NCI-H524 (cell line): ENCODE data around the gene NOS2.
A peak's percentile ranks its signal among the peaks of the same experiment; 100 is the strongest.
"Not testable (repeated sequence)": the region's sequence is repeated elsewhere in the genome, so short reads cannot be mapped to it uniquely, and the experiment has no call there.

ENCODE experiments used
- DNase-seq, 2 experiments: peaks; one replicate each; lab custom pipeline; 2025; lab: John Stamatoyannopoulos, UW

NOS2 gene

GRCh38 chr17:27788919-27789318 is 11.4 kb downstream of the NOS2 start:
- DNase-seq = no peak

GRCh38 chr17:27783440-27784350 is 16.6 kb downstream of the NOS2 start:
- DNase-seq = no peak

- DNase-seq = peak in 1 of 2 experiments; percentile 43
Observed at GRCh38 chr17:27782791-27783206, 17.5 kb downstream of the NOS2 start.

DNA sequence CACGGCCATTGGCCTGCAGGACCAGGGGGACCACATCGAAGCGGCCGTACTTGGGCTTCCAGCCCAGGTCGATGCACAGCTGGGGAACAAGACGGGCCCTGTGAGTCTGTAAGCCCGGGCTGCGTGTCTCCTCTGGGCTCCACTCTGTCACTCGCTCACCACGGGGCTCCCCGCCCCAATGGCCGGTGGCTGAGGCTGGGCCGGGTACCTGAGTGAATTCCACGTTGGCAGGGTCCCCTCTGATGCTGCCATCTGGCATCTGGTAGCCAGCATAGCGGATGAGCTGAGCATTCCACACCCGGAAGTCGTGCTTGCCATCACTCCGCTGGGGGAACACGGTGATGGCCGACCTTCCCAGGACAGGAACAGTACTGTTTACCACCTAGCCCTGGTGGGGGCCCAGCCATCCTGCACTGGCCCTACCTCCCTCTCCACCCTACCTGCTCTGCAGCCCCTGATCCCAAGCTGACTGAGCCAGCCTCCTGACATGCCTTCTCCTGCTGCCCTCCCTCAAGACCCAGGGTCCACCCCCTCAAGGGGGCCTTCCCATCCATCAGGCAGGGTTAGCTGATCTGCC is 19.4 kb downstream of the NOS2 start:
- DNase-seq = no peak

DNA sequence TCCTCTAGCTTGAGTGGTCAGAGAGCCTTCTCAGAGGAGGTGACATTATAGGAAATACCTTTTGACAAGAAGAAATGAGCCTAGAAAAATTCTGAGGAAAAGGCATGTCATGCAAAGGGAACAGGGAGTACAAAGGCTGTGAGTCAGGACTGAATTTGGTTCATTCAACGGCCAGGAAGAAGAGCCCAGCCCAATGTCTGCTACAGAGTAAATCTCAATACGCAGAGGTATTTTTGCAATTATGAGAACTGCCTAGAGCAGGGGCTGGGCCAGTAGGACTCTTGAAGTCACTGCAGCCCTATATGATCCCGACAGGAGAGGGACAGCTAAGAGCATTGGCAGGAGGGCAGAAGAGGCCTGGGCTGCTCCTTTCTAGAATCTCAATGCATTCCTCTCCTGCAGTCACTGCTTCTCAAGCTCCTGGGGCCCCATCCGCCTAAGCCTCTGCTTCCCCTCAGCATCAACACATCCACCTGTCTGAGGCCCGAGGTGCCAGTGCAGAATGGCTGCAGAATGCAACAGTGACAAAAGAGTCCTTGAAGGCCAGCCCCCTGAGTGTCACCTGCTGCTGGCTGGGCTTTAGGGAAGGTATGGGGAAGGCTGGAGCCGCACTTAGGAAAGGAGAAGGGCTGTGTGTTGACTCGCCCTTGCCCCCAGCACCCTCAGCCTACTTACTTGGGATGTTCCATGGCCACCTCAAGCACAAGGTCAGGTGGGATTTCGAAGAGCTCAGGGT is 20.1 kb downstream of the NOS2 start:
- DNase-seq = no peak

DNA sequence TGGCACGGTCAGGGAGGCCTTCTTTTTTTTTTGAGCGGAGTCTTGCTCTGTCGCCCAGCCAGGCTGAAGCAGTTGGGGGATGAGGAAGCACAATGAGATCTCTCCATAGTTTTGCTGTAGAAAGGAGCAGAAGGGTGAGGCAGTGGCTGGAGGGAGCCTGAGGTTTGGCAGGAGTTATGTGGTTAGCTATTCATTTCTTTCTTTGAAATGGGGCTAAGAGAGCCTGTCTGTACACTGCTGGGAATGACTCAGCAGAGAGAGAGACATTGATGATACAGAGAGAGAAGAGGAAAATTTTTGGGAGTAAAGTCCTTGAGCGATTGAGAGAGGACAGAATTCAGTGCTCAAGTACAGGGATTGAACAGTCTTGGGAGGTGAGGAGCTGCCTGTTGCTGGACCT is 22.1 kb downstream of the NOS2 start:
- no peak for DNase-seq

GRCh38 chr17:27776882-27777624 is 23.3 kb downstream of the NOS2 start:
- DNase-seq = no peak

GRCh38 chr17:27771586-27771985 is 28.7 kb downstream of the NOS2 start:
- DNase-seq = no peak

DNA sequence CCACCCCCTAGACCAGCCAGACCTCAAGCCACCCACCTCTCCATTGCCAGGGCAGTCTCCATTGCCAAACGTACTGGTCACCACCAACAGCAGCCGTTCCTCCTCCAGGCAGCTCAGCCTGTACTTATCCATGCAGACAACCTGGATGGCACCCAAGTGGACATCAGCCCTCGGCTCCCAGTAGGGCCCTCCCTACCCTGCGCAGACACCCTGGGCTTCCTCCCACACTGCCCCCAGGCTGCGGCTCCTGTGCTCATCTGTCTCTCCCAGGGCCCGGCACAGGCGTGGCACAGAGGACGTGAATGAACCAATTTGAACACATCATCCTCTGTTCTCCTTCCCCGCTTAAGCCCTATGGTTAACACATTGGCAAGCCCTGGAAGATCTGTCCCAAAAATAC is 29.5 kb downstream of the NOS2 start:
- no peak for DNase-seq

- DNase-seq = no peak
Observed at GRCh38 chr17:27768858-27769410, 31.4 kb downstream of the NOS2 start.

DNA sequence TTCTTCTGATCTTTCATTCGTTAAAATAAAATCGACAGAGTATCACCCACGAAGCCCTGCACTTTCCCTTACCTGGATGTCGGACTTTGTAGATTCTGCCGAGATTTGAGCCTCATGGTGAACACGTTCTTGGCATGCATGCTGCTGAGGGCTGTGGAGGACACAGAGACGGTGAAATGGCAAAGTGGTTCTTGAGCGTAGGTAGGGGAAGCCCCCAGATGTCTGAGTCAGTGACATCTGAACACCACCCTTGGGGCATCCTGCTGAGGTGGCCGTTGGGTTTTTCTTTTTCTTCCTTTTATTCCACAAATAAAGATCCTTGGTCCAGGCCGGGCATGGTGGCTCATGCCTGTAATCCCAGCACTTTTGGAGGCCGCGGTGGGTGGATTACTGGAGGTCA is 33.9 kb downstream of the NOS2 start:
- DNase-seq = no peak

- no peak for DNase-seq
Observed at GRCh38 chr17:27765353-27765752, 35.0 kb downstream of the NOS2 start.

- no peak for DNase-seq
Observed at GRCh38 chr17:27764589-27764988, 35.7 kb downstream of the NOS2 start.

DNA sequence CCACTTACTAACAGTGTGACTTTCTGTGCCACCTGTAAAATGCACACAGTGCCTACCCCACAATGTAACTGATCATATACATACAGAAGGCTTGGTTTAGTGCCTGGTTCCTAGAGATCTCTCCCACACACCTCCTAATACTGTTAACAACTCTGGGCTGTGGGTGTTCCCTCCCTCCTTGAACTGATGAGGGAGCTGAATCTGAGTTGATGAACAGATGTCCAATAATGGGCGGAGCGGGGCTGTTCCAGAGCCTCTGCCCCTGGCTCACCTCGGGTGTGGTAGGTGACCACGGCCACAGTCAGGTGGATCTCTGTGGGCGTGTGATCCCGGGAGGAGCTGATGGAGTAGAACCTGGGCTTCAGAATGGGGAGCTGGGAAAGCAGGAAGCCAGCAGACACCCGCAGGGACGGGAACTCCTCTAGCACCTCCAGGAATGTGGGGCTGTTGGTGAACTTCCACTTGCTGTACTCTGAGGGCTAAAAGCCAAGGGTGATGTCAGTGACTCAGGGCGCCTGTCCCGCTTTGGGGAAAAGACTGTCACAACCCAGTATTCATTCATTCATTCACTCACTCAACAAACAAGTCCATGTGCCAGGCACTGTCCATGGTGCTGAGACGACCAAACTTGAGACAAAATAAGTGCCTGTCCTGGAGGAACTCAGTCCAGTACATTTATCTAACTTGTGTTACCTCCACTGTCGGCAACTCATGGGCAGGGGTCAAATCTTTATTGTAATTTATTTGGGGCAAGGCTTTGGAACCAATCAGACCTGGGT is 37.6 kb downstream of the NOS2 start:
- DNase-seq = peak; percentile 66 to 83

- DNase-seq = not testable (repeated sequence)
Observed at GRCh38 chr17:27760931-27761330, 39.4 kb downstream of the NOS2 start.

DNA sequence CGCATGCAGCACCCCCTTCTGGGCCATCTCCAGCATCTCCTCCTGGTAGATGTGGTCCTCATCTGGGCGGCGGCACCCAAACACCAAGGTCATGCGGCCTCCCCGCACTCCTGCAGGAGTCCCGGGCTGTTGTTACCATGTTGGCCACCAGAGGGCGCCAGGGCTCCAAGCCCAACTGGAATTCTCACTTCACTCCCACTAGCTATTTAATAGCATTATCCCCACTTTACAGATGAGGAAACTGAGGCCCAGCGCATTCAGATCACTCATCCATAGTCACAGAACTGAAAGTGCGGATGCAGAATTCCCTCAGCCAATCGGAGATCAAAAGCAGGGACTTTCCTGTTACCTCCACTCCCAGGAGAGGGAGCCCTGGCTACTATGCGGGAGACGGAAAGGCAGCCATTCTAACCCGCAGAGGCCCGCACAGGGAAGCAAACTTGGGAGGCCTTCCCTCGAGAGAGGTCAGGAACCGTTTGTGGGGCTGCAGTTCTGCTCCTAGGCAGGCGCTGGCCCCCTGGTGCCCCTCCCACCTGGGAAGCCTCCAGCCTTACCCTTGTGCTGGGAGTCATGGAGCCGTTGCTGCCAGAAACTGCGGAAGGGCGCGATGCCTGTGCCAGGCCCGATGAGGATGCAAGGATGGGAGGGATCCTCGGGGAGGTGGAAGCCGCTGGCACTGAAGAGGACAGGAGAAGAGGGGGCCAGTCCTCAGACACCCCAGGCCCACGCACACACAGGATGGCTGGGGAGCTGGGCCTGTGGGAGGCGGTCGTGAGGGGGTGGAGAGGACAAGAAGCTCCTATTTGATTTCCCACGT is 40.1 kb downstream of the NOS2 start:
- peak; percentile 44 to 67 for DNase-seq

DNA sequence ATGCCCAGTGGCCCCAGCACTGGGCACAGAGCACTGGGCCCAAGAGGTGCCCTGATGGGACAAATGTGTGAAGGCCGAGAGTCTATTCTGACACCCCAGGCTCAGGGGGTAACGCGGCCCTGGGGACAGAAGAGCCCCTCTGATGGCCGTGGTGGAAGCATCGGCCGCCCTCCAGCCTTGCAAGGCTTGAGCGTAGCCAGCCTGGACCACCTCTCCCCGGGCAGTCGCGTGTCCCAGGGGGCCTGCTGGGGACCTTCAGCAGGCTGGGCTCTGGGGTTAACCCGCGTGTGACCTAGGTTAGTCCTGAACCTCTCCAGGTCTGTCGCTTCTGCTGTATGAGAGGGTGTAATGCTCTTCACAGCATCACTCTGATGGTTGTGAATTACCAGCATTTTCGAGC is 40.8 kb downstream of the NOS2 start:
- no peak for DNase-seq

- peak; percentile 43 to 75 for DNase-seq
Observed at GRCh38 chr17:27756467-27757371, 43.6 kb downstream of the NOS2 start.
